ENCODE data around the gene WDR35. TPM values are rescaled to one million over a fixed set of nuclear protein-coding genes. Genes with fewer than 3 reads are reported as not detected.
"Not testable (repeated sequence)": the region's sequence is repeated elsewhere in the genome, so short reads cannot be mapped to it uniquely, and the experiment has no call there.

WDR35 gene
- total RNA-seq, 2 donors from 2014 or later: 5.0 to 8.3 TPM

- H3K27me3 Mint-ChIP-seq: no peaks in the 10 kb centered on the region
- H3K4me3 Mint-ChIP-seq: no peak overlapping the region
- H3K4me1 Mint-ChIP-seq: no peaks in the 10 kb centered on the region
- peaks cover 51% of the 10 kb centered on the region for H3K36me3 Mint-ChIP-seq (ENCODE audit: low read depth)
- H3K9me3 Mint-ChIP-seq: no peaks in the 10 kb centered on the region
- ATAC-seq (replicated peaks): no peak
- H3K27ac Mint-ChIP-seq: no peak overlapping the region
Observed at GRCh38 chr2:19937004-19937403, 52.9 kb downstream of the WDR35 start.

DNA sequence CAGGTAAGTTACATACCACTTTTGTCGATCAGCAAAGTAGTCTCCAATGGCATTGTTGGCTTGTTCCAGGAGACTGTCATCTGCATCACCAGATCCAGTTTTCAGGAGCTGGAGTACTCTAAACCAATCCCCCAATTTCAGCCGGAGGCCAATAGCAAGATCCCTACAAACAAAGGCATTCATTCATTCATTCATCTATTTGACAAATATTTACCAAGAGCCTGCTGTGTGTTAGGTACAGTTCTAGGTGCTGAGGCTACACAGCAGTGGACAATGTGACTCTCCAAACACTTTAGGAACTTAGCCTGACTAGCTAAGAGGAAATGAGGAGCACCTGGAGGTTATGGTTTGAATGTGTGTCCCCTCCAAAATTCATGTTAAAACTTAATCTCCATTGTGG is 53.7 kb downstream of the WDR35 start:
- H3K4me1 Mint-ChIP-seq: no peaks in the 10 kb centered on the region
- H3K36me3 Mint-ChIP-seq (ENCODE audit: low read depth): peaks cover 58% of the 10 kb centered on the region
- H3K27ac Mint-ChIP-seq: no peak overlapping the region
- no peaks in the 10 kb centered on the region for H3K27me3 Mint-ChIP-seq
- ATAC-seq (replicated peaks): no peak
- H3K9me3 Mint-ChIP-seq: no peaks in the 10 kb centered on the region
- no peak overlapping the region for H3K4me3 Mint-ChIP-seq

DNA sequence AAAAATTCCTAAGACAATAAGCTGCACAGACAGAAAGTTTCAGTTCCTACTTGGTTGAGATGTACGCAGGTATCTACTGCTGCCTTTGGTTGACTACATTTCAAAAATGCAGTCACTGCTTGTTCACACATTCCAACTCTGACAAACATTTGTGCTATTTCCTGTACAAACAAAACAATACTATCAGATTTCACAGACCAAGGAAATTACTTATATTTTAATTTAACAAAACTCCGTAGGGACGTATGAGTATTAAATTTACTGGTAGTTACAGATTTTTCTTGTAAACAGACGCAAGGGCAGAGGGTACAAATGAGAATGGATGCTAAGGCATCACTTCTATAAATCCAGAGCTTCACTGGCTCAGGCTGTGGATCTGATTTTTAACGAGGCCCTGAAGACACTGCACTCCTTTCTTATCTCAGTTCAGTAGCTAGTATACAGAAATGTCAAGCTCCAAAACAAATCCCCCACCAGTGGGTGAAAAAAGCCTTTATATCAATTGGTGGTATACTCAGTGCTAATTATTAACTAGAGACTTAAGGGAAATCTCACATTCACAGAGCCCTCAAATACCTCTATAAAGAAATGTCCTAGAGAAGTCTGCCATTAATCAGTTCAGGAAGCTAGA is 56.4 kb downstream of the WDR35 start:
- Mint-ChIP-seq H3K36me3 (ENCODE audit: low read depth) (peaks cover 79% of the 10 kb centered on the region), H3K27me3 (no peaks in the 10 kb centered on the region), H3K27ac (no peak overlapping the region), H3K4me1 (no peaks in the 10 kb centered on the region), H3K9me3 (no peaks in the 10 kb centered on the region), H3K4me3 (no peak overlapping the region)
- no peak for ATAC-seq (replicated peaks)

DNA sequence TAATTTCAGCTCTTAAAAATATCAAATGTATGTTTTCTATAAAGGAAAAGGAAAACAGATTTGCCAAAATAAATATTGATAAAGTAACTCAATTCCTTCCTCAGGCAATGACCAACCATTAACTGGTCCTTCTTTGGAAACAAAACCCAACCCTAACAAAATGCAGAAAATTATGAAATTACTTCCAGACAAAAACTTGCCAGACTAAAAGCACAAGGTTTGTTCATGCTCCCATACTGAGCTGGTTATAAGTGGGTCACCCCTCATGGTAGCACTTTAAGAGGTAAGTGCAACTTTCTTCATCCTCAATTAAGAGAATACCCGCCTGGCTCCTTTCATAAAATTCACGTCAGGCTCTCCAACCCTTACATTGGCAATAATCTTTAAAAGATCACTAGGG is 57.0 kb downstream of the WDR35 start:
- H3K4me1 Mint-ChIP-seq: no peaks in the 10 kb centered on the region
- no peaks in the 10 kb centered on the region for H3K27me3 Mint-ChIP-seq
- no peaks in the 10 kb centered on the region for H3K9me3 Mint-ChIP-seq
- no peak for ATAC-seq (replicated peaks)
- peaks cover 79% of the 10 kb centered on the region for H3K36me3 Mint-ChIP-seq (ENCODE audit: low read depth)
- H3K4me3 Mint-ChIP-seq: no peak overlapping the region
- no peak overlapping the region for H3K27ac Mint-ChIP-seq

- no peak for ATAC-seq (replicated peaks)
- H3K36me3 Mint-ChIP-seq (ENCODE audit: low read depth): peaks cover 70% of the 10 kb centered on the region
- H3K27ac Mint-ChIP-seq: no peak overlapping the region
Observed at GRCh38 chr2:19929226-19929625, 60.7 kb downstream of the WDR35 start.

GRCh38 chr2:19927816-19928215 is 62.1 kb downstream of the WDR35 start:
- ATAC-seq (replicated peaks); H3K4me1 Mint-ChIP-seq; H3K9me3 Mint-ChIP-seq; H3K27ac Mint-ChIP-seq; H3K27me3 Mint-ChIP-seq; H3K4me3 Mint-ChIP-seq: not testable (repeated sequence)
- H3K36me3 Mint-ChIP-seq (ENCODE audit: low read depth): peaks cover 63% of the 10 kb centered on the region

More at GRCh38 chr2:19929226-19929625, 60.7 kb downstream of the WDR35 start:
- Mint-ChIP-seq H3K4me1 (no peaks in the 10 kb centered on the region), H3K4me3 (no peak overlapping the region), H3K27me3 (no peaks in the 10 kb centered on the region), H3K9me3 (peaks cover 4% of the 10 kb centered on the region)

- not testable (repeated sequence) for H3K4me3 Mint-ChIP-seq; ATAC-seq (replicated peaks); H3K27ac Mint-ChIP-seq; H3K27me3 Mint-ChIP-seq; H3K9me3 Mint-ChIP-seq; H3K4me1 Mint-ChIP-seq
- H3K36me3 Mint-ChIP-seq (ENCODE audit: low read depth): peaks cover 50% of the 10 kb centered on the region
Observed at GRCh38 chr2:19924526-19924925, 65.4 kb downstream of the WDR35 start.

DNA sequence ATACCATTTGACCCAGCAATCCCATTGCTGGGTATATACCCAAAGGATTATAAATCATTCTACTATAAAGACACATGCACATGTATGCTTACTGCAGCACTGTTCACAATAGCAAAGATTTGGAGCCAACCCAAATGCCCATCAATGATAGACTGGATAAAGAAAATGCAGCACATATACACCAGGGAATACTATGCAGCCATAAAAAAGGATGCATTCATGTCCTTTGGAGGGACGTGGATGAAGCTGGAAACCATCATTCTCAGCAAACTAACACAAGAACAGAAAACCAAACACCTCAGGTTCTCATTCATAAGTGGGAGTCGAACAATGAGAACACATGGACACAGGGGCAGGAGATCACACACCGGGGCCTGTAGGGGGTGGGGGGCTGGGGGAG is 67.7 kb downstream of the WDR35 start:
- H3K36me3 Mint-ChIP-seq (ENCODE audit: low read depth): peaks cover 41% of the 10 kb centered on the region
- not testable (repeated sequence) for H3K27ac Mint-ChIP-seq; H3K9me3 Mint-ChIP-seq; H3K4me3 Mint-ChIP-seq; H3K4me1 Mint-ChIP-seq; ATAC-seq (replicated peaks); H3K27me3 Mint-ChIP-seq

DNA sequence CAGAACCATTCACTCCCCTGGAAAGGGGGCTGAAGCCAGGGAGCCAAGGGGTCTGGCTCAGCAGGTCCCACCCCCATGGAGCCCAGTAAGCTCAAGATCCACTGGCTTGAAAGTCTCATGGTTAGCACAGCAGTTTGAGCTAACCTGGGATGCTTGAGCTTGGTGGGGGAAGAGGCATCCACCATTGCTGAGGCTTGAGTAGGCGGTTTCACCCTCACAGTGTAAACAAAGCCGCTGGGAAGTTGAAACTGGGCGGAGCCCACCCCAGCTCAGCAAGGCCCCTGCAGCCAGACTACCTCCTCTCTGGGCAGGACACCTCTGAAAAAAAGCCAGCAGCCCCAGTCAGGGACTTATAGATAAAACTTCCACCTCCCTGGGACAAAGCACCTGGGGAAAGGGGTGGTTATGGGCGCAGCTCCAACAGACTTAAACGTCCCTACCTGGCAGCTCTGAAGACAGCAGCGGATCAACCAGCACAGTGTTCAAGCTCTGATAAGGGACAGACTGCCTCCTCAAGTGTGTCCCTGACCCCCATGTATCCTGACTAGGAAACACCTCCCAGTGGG is 73.4 kb downstream of the WDR35 start:
- Mint-ChIP-seq H3K27ac (no peak overlapping the region), H3K4me1 (no peaks in the 10 kb centered on the region), H3K4me3 (no peak overlapping the region), H3K9me3 (no peaks in the 10 kb centered on the region), H3K36me3 (ENCODE audit: low read depth) (peaks cover 20% of the 10 kb centered on the region), H3K27me3 (no peaks in the 10 kb centered on the region)
- ATAC-seq (replicated peaks): no peak

DNA sequence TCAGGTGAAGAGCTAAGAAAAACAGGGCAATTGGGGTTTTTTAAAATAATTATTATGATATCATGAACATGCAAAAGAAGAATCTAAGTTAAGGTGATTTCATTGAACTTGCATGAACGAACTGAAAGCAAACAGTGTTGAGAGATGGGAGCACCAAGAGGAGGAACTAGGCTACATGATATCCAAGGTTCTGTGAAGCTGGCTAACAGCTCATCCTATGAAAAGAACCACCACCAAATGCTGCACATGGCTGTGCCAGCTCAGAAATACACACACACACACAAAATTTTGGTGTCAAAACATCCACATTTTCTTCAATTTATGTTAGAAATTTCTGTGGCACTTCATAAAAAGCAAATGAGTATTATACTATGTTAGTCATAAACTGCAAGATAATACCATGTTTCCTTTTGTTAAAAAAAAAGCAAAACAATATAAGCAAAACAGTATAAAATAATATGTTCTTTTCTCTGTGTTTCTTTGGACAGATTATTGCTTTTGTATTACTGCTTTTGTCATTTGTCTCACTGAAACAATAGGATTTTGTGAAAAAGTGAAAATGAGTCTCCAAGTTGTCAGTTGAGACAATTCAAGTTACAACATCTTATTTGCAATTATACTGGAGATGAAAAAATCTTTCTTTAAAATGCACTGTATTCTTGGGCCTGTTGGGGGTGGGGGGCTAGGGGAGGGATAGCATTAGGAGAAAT is 75.5 kb downstream of the WDR35 start:
- Mint-ChIP-seq H3K9me3 (no peaks in the 10 kb centered on the region), H3K4me3 (no peak overlapping the region), H3K27me3 (no peaks in the 10 kb centered on the region), H3K27ac (no peak overlapping the region), H3K4me1 (no peaks in the 10 kb centered on the region), H3K36me3 (ENCODE audit: low read depth) (peaks cover 14% of the 10 kb centered on the region)
- no peak for ATAC-seq (replicated peaks)

GRCh38 chr2:19911808-19912509 is 77.9 kb downstream of the WDR35 start:
- ATAC-seq (replicated peaks): no peak
- Mint-ChIP-seq H3K9me3 (no peaks in the 10 kb centered on the region), H3K27ac (no peak overlapping the region), H3K27me3 (no peaks in the 10 kb centered on the region), H3K4me3 (no peak overlapping the region), H3K36me3 (ENCODE audit: low read depth) (no peaks in the 10 kb centered on the region), H3K4me1 (no peaks in the 10 kb centered on the region)

DNA sequence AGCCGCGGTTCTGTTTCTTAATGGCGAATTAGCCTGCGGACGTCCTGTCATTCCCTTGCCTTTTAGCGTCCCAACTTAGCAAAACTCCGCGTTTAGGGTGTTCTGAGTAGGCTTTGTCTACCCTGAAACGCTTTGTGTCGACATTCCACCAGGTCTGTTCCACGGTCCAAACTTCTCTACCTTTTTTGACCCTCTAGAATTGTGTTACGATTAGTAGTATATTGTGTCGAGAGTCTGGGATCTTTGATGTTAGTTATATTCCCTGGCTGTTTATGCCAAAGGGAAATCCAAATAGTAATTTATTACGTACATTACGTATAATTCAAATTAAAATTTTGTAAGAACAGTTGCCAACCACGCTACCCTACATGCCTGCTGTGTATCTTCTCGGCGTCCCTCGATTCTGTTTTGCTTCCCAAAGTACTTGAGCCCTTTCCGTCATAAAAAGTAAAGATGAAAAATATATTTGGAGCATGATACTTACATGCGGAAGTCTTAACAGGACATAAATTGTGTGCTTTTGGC is 87.6 kb downstream of the WDR35 start:
- ATAC-seq (replicated peaks): no peak
- H3K27ac Mint-ChIP-seq: peak overlapping the region; percentile 95
- H3K27me3 Mint-ChIP-seq: no peaks in the 10 kb centered on the region
- H3K4me1 Mint-ChIP-seq: peaks cover 26% of the 10 kb centered on the region
- H3K9me3 Mint-ChIP-seq: no peaks in the 10 kb centered on the region
- peak overlapping the region; percentile 93 for H3K4me3 Mint-ChIP-seq
- H3K36me3 Mint-ChIP-seq (ENCODE audit: low read depth): peaks cover 44% of the 10 kb centered on the region

- Mint-ChIP-seq H3K4me3 (peak within 1 kb of the TSS; percentile 93), H3K4me1 (peaks cover 26% of the 10 kb centered on the region), H3K36me3 (ENCODE audit: low read depth) (peaks cover 49% of the 10 kb centered on the region), H3K27ac (peak within 1 kb of the TSS; percentile 95), H3K9me3 (no peaks in the 10 kb centered on the region), H3K27me3 (no peaks in the 10 kb centered on the region)
- ATAC-seq (replicated peaks): peak; percentile 79
Observed at GRCh38 chr2:19901442-19902215, 88.3 kb downstream of the WDR35 start, which contains the start of gene TTC32. Gene TTC32 (minus strand): TSS chr2:19901983. CDS start chr2:19901854, 129 bp downstream.

GRCh38 chr2:19900931-19901441 is 88.9 kb downstream of the WDR35 start:
- no peaks in the 10 kb centered on the region for H3K9me3 Mint-ChIP-seq
- peak; percentile 1 for ATAC-seq (replicated peaks)
- peak overlapping the region; percentile 95 for H3K27ac Mint-ChIP-seq
- H3K4me3 Mint-ChIP-seq: peak overlapping the region; percentile 93
- H3K27me3 Mint-ChIP-seq: no peaks in the 10 kb centered on the region
- peaks cover 28% of the 10 kb centered on the region for H3K4me1 Mint-ChIP-seq
- H3K36me3 Mint-ChIP-seq (ENCODE audit: low read depth): peaks cover 52% of the 10 kb centered on the region

Data from activated T-helper 17 cell treated with anti-CD3 and anti-CD28 coated beads, Interleukin-2, amount 50 U/mL, for 72 hours (primary cell).